Measurements from ENCODE around the gene DNAJC2. TPM values are rescaled to one million over a fixed set of nuclear protein-coding genes. Genes with fewer than 3 reads are reported as not detected.

The DNAJC2 gene
- total RNA-seq, 2 donors from 2014 or later: 14.3 to 24.1 TPM

DNA sequence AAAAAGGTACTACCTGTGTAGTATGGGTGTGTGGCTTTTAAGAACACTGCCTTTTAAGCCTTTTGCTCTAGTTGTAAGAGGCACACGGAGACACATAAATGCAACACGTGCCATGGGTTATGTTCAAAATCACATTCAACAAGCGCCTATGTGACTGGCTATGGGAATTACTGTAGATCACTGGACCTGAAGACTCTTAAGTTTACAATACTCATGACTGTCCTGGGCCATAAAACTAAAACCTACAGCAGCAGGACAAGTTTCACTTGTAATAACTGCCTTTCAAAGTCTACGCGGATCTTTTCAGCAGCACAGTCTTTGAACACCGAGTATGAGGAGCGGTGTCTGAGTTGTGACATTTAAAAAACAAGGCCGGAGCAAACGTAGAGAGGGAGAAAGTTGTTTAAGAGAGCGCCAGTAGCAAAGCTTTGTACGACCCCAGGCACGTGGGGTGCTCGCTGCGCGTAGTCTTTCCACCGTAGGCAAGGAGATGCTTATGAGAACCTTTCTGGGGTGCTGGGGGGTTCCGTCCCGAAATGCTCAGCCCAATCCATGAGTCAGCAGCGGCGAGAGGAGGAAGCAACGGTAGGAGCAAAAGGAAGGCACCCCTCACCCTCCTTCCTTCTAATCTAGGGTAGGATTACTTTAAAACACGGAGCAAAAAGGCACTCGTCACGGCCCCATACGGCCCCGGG, 662 bp downstream of the DNAJC2 start:
- Histone ChIP-seq H3K27me3 (no peaks in the 10 kb centered on the region), H3K36me3 (replicated peaks in 1 of 2; ENCODE audit: insufficient read depth in 1 of 2, low read depth in 2 of 2) (peaks cover 0 to 3% of the 10 kb centered on the region in 2 donors), H3K4me1 (peaks cover 27% of the 10 kb centered on the region), H3K9me3 (no peaks in the 10 kb centered on the region), H3K27ac (peak overlapping the region in 3 of 4 donors; percentile 61 to 88 (median 84)), H3K4me3 (peak overlapping the region; percentile 87 to 97)
- ATAC-seq: peak; percentile 30
- DNase-seq: peak; percentile 16 to 38 (median 33)
- WGBS, 2 donors: 1 to 2% methylated on average over 26 of the region's 26 CpGs
- intact Hi-C loops (cut with DNase I): no loop called here
- TF ChIP-seq, protein P1, sequence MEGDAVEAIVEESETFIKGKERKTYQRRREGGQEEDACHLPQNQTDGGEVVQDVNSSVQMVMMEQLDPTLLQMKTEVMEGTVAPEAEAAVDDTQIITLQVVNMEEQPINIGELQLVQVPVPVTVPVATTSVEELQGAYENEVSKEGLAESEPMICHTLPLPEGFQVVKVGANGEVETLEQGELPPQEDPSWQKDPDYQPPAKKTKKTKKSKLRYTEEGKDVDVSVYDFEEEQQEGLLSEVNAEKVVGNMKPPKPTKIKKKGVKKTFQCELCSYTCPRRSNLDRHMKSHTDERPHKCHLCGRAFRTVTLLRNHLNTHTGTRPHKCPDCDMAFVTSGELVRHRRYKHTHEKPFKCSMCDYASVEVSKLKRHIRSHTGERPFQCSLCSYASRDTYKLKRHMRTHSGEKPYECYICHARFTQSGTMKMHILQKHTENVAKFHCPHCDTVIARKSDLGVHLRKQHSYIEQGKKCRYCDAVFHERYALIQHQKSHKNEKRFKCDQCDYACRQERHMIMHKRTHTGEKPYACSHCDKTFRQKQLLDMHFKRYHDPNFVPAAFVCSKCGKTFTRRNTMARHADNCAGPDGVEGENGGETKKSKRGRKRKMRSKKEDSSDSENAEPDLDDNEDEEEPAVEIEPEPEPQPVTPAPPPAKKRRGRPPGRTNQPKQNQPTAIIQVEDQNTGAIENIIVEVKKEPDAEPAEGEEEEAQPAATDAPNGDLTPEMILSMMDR (IDR thresholded peaks at IDR 0.05): no peak
- TF ChIP-seq POLR2A (IDR thresholded peaks at IDR 0.05): no peak

GRCh38 chr7:103343332-103343731, 1.2 kb downstream of the DNAJC2 start:
- no peaks in the 10 kb centered on the region for H3K27me3 ChIP-seq
- peaks cover 0 to 3% of the 10 kb centered on the region in 2 donors for H3K36me3 ChIP-seq (replicated peaks in 1 of 2; ENCODE audit: insufficient read depth in 1 of 2, low read depth in 2 of 2)
- ATAC-seq (no peak), DNase-seq (no peak)
- no peak for TF ChIP-seq POLR2A (IDR thresholded peaks at IDR 0.05)
- TF ChIP-seq, protein P1 (IDR thresholded peaks at IDR 0.05): no peak
- intact Hi-C loops (cut with DNase I): no loop called here
- no peaks in the 10 kb centered on the region for H3K9me3 ChIP-seq
- H3K4me1 ChIP-seq: peaks cover 21% of the 10 kb centered on the region
- no peak overlapping the region for H3K27ac ChIP-seq
- H3K4me3 ChIP-seq: no peak overlapping the region

DNA sequence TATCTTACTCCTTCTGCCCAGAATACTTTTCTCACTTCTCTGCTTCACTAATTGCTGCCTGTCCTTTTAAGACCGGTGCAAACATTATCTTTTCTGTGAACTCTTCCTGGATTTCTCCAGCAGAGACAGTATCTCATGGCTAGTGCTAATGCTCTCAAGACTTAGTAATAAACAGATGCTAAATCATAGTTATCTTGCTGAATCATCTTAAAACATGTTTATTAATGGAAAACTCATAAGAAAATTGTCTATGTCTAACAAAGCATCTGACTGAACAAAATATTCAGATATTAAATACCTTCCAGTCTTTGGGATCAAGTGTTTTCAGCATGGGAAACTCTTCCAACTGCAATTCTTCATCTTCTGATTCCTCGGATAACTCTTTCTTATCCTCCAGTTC, 3.1 kb downstream of the DNAJC2 start:
- H3K36me3 ChIP-seq (replicated peaks in 1 of 2; ENCODE audit: insufficient read depth in 1 of 2, low read depth in 2 of 2): peaks cover 0 to 3% of the 10 kb centered on the region in 2 donors
- no peak overlapping the region for H3K4me3 ChIP-seq

GRCh38 chr7:103338864-103339263, 5.7 kb downstream of the DNAJC2 start:
- no peaks in the 10 kb centered on the region for H3K9me3 ChIP-seq
- TF ChIP-seq POLR2A (IDR thresholded peaks at IDR 0.05): no peak
- TF ChIP-seq, protein P1 (IDR thresholded peaks at IDR 0.05): no peak
- H3K27me3 ChIP-seq: no peaks in the 10 kb centered on the region
- DNase-seq (no peak), ATAC-seq (no peak)
- peaks cover 15% of the 10 kb centered on the region for H3K4me1 ChIP-seq
- H3K36me3 ChIP-seq (replicated peaks in 1 of 2; ENCODE audit: insufficient read depth in 1 of 2, low read depth in 2 of 2): peaks cover 0 to 5% of the 10 kb centered on the region in 2 donors
- intact Hi-C loops (cut with DNase I): no loop called here
- H3K27ac ChIP-seq: no peak overlapping the region
- no peak overlapping the region for H3K4me3 ChIP-seq
- 98 to 100% methylated on average over 2 of the region's 2 CpGs for WGBS, 2 donors

More for the DNA sequence above, 3.1 kb downstream of the DNAJC2 start:
- no peaks in the 10 kb centered on the region for H3K9me3 ChIP-seq
- no peak for TF ChIP-seq POLR2A (IDR thresholded peaks at IDR 0.05)
- TF ChIP-seq, protein P1 (IDR thresholded peaks at IDR 0.05): no peak
- H3K27ac ChIP-seq: no peak overlapping the region
- H3K4me1 ChIP-seq: peaks cover 15% of the 10 kb centered on the region
- no peaks in the 10 kb centered on the region for H3K27me3 ChIP-seq
- WGBS, 2 donors: 83 to 85% methylated on average over 2 of the region's 2 CpGs
- DNase-seq (no peak), ATAC-seq (no peak)
- intact Hi-C loops (cut with DNase I): no loop called here

GRCh38 chr7:103336761-103337160, 7.8 kb downstream of the DNAJC2 start:
- Histone ChIP-seq H3K4me1 (no peaks in the 10 kb centered on the region), H3K27me3 (no peaks in the 10 kb centered on the region), H3K27ac (no peak overlapping the region), H3K9me3 (no peaks in the 10 kb centered on the region), H3K36me3 (replicated peaks in 1 of 2; ENCODE audit: insufficient read depth in 1 of 2, low read depth in 2 of 2) (peaks cover 0 to 5% of the 10 kb centered on the region in 2 donors), H3K4me3 (no peak overlapping the region)
- TF ChIP-seq, protein P1 (IDR thresholded peaks at IDR 0.05): no peak
- no peak for TF ChIP-seq POLR2A (IDR thresholded peaks at IDR 0.05)
- intact Hi-C loops (cut with DNase I): no loop called here
- DNase-seq: no peak
- ATAC-seq: no peak
- WGBS, 2 donors: 78 to 88% methylated on average over 2 of the region's 2 CpGs

Data from body of pancreas (tissue), 4 donors.